ENCODE measurements around the gene TMEM235.

GRCh38 chr17:78251773-78252103 lies 20.3 kb downstream of the TMEM235 start:
- TF ChIP-seq CTCF (conservative IDR thresholded peaks at IDR 0.05; ENCODE audit: low read length) (no peak), EZH2phosphoT487 (IDR thresholded peaks at IDR 0.05; ENCODE audit: borderline replicate concordance, low read depth, low read length) (no peak)
